Measurements from ENCODE around the gene CCBE1.
A peak's percentile ranks its signal among the peaks of the same experiment; 100 is the strongest.

CCBE1 gene

DNA sequence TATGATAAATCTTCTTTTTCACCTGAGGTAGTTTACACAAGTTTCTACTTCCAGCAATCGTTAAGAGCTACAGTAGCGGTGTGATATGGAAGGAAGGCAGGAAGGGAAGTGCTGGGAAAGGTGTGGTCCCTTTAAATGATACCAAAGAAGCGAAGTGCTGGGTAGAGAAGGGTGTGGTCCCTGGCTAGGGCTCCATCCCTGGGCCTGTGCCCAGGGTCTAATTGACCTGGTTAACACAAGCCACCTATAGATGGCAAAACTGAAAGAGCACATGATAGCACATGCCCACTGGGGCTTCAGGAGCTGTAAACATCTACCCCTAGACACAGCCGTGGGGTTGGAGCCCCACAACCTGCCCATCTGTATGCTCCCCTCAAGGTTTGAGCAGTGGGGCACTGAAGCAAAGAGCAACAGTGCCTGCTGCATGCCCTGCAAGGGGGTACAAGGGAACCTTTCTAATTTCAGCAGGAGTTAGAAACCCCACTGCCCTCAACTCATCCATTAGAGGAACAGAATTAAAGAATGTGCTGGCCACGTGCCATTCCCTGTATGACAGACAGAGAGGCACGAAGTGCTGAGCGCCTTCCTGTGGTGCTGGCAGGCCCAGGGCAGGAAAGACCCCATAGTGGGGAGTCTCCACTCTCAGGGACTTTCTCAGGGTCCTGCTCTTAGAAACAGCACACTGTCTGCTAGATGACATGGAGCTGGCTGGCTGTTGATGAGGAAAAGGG is 185.0 kb downstream of the CCBE1 start:
- TF ChIP-seq TARDBP (IDR thresholded peaks at IDR 0.05) (no peak), FOXK2 (IDR thresholded peaks at IDR 0.05) (no peak), SUZ12 (IDR thresholded peaks at IDR 0.05) (no peak), LEF1 (IDR thresholded peaks at IDR 0.05; ENCODE audit: borderline replicate concordance) (no peak), HDGF (IDR thresholded peaks at IDR 0.05; ENCODE audit: borderline replicate concordance) (no peak), FOXM1 (IDR thresholded peaks at IDR 0.05; ENCODE audit: borderline replicate concordance) (no peak), SP1 (IDR thresholded peaks at IDR 0.05) (no peak), BHLHE40 (IDR thresholded peaks at IDR 0.05; ENCODE audit: borderline replicate concordance) (no peak), FOXA1 (IDR thresholded peaks at IDR 0.05) (no peak), ARNT (IDR thresholded peaks at IDR 0.05) (no peak), PKNOX1 (IDR thresholded peaks at IDR 0.05) (no peak), ELF4 (IDR thresholded peaks at IDR 0.05) (no peak), L3MBTL2 (conservative IDR thresholded peaks at IDR 0.05) (no peak), NFRKB (IDR thresholded peaks at IDR 0.05) (no peak), CTBP1 (IDR thresholded peaks at IDR 0.05; ENCODE audit: borderline replicate concordance) (no peak), ZNF384 (IDR thresholded peaks at IDR 0.05) (no peak)
- DNase-seq (ENCODE audit: extremely low spot score), result no peak
- POLR2A ChIA-PET, result no interaction called here
- CTCF ChIA-PET, result interaction anchor here (0.8 kb wide), 1 partner anchor 119 kb away, joined by 3 read pairs; no protein-coding TSS in a partner anchor

DNA sequence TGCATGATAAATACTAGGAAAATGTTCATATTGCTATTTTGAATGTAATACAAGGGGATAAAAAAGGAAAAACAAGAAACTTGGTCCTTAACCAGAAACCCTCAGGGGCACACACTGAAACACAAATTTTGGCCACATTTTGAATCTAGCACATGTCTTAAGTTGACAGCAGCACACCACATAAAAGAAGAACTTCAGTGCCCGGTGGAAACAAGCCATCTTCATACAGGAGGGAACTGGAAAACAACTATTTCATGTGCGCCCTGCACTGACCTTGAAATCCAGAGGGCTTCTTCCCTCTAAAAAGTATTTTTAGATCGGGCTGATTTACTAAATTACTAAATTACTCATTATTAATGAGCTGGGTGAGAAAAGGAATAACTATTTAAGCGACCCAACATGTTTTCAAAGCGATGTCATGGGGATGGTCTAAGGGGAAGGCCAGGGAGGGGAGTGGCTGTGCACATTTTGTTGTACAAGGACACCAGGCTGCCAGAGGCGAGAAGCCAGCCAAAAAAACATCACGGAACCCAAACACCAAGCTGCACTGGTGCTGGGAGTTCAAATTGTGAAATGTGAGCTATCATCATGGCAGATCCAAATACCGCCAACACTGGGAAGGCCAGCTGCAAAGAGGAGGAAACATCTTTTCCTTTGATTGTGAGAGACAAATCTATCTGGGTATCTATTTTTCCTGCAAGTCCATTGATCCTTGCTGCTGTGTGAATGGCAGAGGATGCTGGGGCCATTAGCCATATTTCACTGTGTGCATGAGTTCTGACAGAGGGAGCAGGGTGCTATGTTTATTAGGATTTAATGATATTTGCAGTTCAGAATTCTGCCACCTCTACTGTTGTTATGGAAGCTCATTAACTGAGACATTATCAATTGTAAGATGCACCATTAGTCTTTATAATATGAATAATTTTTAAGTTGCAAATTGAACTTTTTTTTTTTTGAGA is 187.5 kb downstream of the CCBE1 start:
- TF ChIP-seq PKNOX1 (IDR thresholded peaks at IDR 0.05) (no peak), ARNT (IDR thresholded peaks at IDR 0.05) (no peak), SP1 (IDR thresholded peaks at IDR 0.05) (no peak), HDGF (IDR thresholded peaks at IDR 0.05; ENCODE audit: borderline replicate concordance) (no peak), SUZ12 (IDR thresholded peaks at IDR 0.05) (no peak), CTBP1 (IDR thresholded peaks at IDR 0.05; ENCODE audit: borderline replicate concordance) (no peak)
- no peak for DNase-seq (ENCODE audit: extremely low spot score)
- ChIA-PET CTCF (no interaction called here), POLR2A (interaction anchor here (2.0 kb wide), 1 partner anchor 391 kb away, joined by 6 read pairs; no protein-coding TSS in a partner anchor)

GRCh38 chr18:59505356-59505755 is 191.9 kb downstream of the CCBE1 start:
- no peak for TF ChIP-seq FOXK2 (IDR thresholded peaks at IDR 0.05)
- no peak for TF ChIP-seq ZNF384 (IDR thresholded peaks at IDR 0.05)
- ChIA-PET CTCF (no interaction called here), POLR2A (no interaction called here)
- DNase-seq (ENCODE audit: extremely low spot score), result no peak

- ChIA-PET POLR2A (interaction anchor here (1.0 kb wide), 1 partner anchor 24 kb away, joined by 3 read pairs; no protein-coding TSS in a partner anchor), CTCF (interaction anchor here (0.5 to 1.4 kb wide), 3 partner anchors 44 to 153 kb away, joined by 3 read pairs; no protein-coding TSS in a partner anchor)
- DNase-seq (ENCODE audit: extremely low spot score), result peak; percentile 27
- no peak for TF ChIP-seq CTBP1 (IDR thresholded peaks at IDR 0.05; ENCODE audit: borderline replicate concordance)
- no peak for TF ChIP-seq FOXM1 (IDR thresholded peaks at IDR 0.05; ENCODE audit: borderline replicate concordance)
- no peak for TF ChIP-seq FOXA1 (IDR thresholded peaks at IDR 0.05)
- TF ChIP-seq ZNF384 (IDR thresholded peaks at IDR 0.05), result peak; percentile 47; the same call in 1 of the 2 replicates
- peak; percentile 51; the same call in 1 of the 2 replicates for TF ChIP-seq PKNOX1 (IDR thresholded peaks at IDR 0.05)
These were observed 194.7 kb downstream of the CCBE1 start for GRCh38 chr18:59502274-59503175.

DNA sequence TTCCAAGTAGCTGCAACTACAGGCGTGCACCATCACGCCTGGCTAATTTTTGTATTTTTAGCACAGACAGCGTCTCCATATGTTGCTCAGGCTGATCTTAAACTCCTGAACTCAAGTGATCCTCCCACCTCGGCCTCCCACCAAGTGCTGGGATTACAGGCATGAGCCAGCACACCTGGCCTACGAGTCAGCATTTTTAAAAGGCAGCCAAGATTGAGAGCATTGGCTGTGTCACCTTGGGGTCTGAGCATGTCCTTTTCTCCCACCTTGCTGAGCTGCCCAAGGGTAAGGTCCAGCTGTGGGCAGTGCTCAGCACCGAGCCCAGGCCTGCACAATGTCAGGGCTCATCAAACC is 195.3 kb downstream of the CCBE1 start:
- TF ChIP-seq NFRKB (IDR thresholded peaks at IDR 0.05) (no peak), LEF1 (IDR thresholded peaks at IDR 0.05; ENCODE audit: borderline replicate concordance) (no peak), ARNT (IDR thresholded peaks at IDR 0.05) (no peak), TARDBP (IDR thresholded peaks at IDR 0.05) (no peak), FOXM1 (IDR thresholded peaks at IDR 0.05; ENCODE audit: borderline replicate concordance) (no peak), FOXK2 (IDR thresholded peaks at IDR 0.05) (no peak), HDGF (IDR thresholded peaks at IDR 0.05; ENCODE audit: borderline replicate concordance) (no peak), SP1 (IDR thresholded peaks at IDR 0.05) (no peak), ELF4 (IDR thresholded peaks at IDR 0.05) (no peak), FOXA1 (IDR thresholded peaks at IDR 0.05) (no peak), ZNF384 (IDR thresholded peaks at IDR 0.05) (no peak), PKNOX1 (IDR thresholded peaks at IDR 0.05) (no peak), BHLHE40 (IDR thresholded peaks at IDR 0.05; ENCODE audit: borderline replicate concordance) (no peak), CTBP1 (IDR thresholded peaks at IDR 0.05; ENCODE audit: borderline replicate concordance) (no peak), SUZ12 (IDR thresholded peaks at IDR 0.05) (no peak), L3MBTL2 (conservative IDR thresholded peaks at IDR 0.05) (no peak)
- no peak for DNase-seq (ENCODE audit: extremely low spot score)
- CTCF ChIA-PET, result interaction anchor here (0.6 to 1.4 kb wide), 2 partner anchors 43 to 92 kb away, joined by 3 read pairs; no protein-coding TSS in a partner anchor
- POLR2A ChIA-PET, result no interaction called here

All from HEK293T (cell line).